Stimulated activated CD4-positive, alpha-beta T cell treated with anti-CD3 and anti-CD28 coated beads, Interleukin-4, amount 100 ng/mL, for 1 hour (primary cell): ENCODE measurements around the gene GAK.

Experiments
- DNase-seq: peaks from one replicate; pipeline ENCODE4 v3.0.0-alpha.2; 2020

The GAK gene

DNA sequence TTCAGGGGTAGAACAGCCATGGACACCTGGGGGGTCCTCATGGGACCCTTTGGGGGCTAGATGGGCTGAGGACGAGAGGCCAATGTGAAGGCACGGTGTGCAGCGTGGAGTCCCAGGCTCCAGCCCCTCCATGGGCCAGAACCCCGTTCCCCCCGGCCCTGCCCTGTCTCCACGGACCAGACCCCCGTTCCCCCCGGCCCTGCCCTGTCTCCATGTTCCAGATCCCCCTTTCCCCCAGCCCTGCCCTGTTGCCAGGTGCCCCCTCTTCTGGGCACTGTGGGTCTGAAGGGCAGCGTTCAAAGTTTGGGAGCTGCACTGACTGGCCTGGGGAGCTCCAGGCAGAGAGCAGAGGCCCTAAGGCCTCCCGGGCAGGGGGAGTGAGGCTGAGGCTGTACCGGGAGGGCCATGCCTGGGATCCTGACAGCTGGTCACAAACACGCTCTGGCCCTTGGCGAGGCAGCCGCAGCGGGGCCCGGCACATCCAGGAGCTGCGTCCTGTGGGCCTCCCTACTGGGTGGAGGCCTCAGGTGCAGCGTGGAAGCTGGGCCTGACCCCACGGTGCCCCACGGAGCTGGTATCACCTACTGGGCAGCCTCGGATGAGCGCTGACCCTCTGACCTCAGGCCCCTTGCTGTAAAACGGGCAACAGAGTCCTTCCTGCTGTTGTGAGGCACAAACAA is 32.4 kb upstream of the GAK start:
- DNase-seq = no peak

GRCh38 chr4:963276-964225 is 31.4 kb upstream of the GAK start:
- DNase-seq = no peak

DNA sequence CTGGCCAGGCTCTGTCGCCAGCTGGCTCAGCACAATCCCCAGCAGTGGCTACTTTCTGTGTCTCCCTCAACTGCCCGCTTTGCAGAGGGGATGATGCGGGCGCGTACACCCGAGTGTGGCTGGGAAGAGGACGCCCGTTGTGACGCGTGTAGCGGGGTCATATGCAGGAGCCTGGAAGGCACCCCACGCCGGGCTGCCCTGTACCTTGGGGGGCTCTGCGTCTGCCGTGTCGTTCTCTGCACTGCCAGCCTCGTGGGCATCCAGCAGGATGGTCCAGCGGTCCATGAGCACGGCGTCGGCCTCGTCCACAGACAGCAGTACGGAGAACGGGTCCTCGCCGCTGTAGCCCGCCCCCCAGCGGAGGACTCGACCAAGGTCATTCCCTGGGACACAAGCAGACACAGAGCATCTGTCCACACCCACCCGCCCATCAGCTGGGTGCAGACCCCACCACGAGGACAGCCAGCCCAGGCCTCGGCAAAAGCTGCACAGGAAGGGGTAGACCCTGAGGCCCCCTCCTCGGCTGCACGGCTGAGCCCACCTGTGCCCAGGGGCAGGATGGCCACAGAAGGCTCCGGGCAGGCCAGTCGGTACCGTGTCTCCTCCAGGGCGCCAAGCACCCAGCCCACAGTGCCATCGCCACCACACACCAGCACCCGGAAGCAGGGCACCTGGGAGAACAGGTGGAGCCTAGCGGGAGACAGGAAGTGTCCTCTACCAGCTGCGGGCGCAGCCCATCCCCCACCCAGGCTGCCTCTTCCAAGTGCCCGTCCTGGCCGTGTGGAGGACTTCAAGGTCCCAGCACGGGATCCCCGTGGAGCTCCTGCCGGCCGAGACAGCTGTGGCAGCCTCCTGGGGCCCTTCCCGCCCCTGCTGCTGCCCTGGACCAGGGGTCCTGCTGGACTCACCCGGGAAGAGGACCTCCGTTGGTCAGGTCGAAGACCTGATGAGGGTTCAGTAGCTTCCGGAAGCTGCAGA is 30.4 kb upstream of the GAK start:
- DNase-seq = no peak

- no peak for DNase-seq
Measured at GRCh38 chr4:961351-962230, 29.5 kb upstream of the GAK start.

GRCh38 chr4:960636-961350 is 28.7 kb upstream of the GAK start:
- no peak for DNase-seq

GRCh38 chr4:960140-960635 is 28.1 kb upstream of the GAK start:
- no peak for DNase-seq

GRCh38 chr4:959338-960139 is 27.4 kb upstream of the GAK start:
- DNase-seq = no peak

- DNase-seq = no peak
Measured at GRCh38 chr4:958696-959337, 26.7 kb upstream of the GAK start.

DNA sequence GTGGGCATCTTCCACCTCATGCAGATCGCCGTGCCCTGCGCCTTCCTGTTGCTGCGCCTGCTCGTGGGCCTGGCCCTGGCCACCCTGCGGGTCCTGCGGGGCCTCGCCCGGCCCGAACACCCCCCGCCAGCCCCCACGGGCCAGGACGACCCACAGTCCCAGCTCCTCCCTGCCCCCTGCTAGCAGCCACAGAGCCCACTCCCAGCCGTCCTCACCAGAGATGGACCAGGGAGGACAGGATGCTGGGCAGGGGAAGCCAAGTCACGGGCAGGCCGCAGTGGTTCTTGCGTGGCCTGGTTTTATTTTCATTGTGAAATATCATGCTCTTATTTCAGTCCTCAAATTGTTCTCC is 26.2 kb upstream of the GAK start:
- DNase-seq = no peak

DNA sequence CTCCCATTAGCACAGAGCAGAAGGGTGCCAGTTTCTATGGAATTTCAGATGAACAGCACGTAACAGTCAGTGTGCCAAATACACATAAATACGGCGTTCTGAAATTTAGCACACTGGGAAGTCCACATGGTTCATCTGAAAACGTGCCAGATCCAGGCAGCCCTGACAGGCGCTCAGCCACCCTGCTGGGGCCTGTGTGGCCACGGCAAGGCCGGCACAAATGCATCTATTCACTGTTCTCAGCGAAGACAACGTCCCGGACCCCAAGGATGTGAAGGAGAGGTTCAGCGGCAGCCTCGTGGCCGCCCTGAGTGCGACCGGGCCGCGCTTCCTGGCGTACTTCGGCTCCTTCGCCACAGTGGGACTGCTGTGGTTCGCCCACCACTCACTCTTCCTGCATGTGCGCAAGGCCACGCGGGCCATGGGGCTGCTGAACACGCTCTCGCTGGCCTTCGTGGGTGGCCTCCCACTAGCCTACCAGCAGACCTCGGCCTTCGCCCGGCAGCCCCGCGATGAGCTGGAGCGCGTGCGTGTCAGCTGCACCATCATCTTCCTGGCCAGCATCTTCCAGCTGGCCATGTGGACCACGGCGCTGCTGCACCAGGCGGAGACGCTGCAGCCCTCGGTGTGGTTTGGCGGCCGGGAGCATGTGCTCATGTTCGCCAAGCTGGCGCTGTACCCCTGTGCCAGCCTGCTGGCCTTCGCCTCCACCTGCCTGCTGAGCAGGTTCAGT is 25.6 kb upstream of the GAK start:
- no peak for DNase-seq

DNA sequence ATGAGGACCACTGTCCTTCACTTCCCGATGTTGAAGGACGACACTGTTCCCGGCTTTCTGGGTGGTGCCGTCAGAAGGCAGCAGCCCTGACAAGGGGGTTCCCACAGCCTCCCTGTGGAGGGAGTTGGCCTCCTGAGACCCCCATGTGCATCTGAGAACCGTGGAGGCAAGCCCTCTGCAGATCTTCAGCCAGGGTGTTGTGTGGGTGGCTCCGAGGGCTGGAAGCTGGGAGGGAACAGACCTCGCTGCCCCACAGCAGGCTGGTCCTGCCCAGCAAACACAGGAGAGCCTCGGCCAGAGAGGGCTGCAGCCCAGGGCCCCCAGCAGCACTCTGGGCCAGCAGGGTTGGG is 25.1 kb upstream of the GAK start:
- DNase-seq = no peak

DNA sequence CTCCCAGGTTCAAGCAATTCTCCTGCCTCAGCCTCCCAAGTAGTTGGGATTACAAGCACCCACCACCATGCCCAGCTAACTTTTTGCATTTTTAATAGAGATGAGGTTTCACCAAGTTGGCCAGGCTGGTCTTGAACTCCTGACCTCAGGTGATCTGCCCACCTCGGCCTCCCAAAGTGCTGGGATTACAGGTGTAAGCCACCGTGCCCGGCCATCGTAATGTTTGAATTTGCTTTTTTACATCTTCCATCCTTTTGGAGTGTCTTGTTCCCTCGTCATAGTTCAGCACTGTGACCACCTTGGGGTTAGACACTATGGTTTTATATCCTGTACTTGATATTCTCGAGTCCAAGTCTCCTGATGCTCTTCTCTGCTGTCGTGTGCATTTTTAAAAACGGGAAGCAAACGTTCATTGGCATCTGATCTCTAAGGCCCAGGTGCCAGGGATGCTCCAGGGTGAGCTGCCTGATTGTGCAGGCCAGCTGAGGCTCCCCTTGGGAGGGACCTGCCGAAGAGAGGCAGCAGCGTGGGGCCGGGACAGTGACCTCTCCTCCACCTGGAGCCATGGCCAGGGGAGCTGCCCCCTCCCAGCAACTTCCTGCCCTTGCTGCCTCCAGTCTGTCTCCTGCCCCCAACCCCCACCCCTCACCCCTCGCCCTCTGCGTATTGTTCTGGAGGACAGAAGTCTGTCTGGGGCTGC is 24.6 kb upstream of the GAK start:
- no peak for DNase-seq

- DNase-seq = no peak
Measured at GRCh38 chr4:955931-956381, 23.8 kb upstream of the GAK start.

DNA sequence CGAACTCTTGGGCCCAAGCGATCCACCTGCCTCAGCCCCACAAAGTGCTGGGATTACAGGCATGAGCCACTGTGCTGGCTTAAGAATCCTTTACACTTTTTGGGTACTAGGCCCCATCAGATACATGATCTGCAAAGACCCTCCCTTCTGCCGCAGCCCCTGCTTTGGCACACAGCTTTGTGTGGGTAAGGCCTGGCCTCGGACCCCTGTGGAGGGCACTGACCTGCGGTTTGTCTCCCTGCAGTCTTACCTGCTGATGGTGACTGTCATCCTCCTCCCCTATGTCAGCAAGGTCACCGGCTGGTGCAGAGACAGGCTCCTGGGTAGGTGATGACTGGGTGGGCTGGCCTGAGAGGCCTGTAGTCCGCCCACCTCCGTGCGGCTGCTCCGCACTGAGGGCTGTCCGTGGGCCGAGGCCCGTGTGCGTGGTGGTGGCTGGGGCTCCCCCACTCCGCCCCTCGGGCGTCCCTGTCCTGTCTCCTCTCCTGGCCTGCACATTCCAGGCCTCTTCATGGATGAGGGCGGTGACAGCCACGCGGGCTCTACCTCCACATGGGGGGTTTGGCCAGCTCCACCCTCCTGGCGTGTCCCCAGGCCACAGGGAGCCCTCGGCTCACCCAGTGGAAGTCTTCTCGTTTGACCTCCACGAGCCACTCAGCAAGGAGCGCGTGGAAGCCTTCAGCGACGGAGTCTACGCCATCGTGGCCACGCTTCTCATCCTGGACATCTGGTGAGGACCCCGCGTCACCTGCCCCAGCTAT is 23.2 kb upstream of the GAK start:
- DNase-seq = no peak

DNA sequence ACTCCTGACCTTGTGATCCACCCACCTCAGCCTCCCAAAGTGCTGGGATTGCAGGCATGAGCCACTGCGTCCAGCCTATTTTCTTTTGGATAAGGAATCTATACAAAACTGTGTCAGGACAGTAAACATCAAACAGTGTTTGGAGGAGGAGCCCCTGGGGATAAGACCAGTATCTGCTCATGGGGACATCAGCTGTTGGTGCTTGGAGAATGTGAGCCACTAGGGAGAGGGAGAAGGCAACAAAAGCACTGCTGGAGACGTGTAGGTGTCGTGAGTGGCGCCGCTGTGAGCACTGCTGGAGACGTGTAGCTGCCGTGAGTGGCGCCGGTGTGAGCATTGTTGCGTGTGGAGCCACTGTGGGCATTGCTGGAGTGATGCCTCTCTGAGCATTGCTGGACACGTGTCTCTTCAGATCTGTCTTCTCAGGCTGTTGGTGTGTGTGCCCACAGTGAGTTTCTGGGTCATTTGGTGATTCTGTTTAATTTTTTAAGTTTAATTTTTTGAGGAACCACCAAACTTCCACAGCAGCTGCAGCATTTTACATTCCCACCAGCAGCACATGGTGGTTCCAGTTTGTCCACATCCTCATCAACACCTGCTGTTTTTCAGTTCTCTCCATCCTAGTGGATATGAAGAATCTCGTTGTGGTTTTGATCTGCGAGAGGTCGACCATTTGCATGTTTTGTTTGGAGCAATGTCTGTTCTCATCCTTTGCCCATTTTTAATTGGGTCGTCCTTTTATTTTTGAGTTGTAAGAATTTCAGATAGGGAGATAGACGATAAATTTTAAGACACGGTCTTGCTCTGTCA is 22.3 kb upstream of the GAK start:
- DNase-seq = no peak

DNA sequence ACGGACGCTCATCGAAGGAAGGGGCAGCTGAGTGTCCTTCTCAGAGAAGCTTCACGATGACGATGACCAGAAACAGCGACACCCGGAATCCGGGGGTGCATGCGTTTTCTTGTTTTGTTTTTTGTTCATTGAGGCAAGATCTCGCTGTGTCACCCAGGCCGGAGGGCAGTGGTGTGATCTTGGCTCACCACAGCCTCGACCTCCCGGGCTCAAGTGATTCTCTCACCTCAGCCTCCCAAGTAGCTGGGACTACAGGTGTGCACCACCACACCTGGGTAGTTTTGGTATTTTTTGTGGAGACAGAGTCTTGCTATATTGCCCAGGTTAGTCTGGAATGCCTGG is 21.4 kb upstream of the GAK start:
- no peak for DNase-seq
